Lower lobe of right lung (tissue), 2 donors: Measurements from ENCODE around the gene RAB3GAP2. TPM values are rescaled to one million over a fixed set of nuclear protein-coding genes. Genes with fewer than 3 reads are reported as not detected.
"Not testable (repeated sequence)": the region's sequence is repeated elsewhere in the genome, so short reads cannot be mapped to it uniquely, and the experiment has no call there.

ENCODE experiments used
- ATAC-seq, 2 donors: fragments of 200-7000 bp; cut with Tn5 transposase; one replicate each; pipeline ENCODE4 v1.9.1; 2020 to 2022; ENCODE audit warnings: mild to moderate bottlenecking in 2 of 2, moderate library complexity in 2 of 2
- DNase-seq: peaks from one replicate; pipeline ENCODE4 v3.0.0-alpha.2; 2020
- H3K27ac ChIP-seq: fragments of 200-600 bp; one replicate; pipeline ENCODE4 v1.8.0; 2022
- H3K27me3 ChIP-seq: fragments of 200-600 bp; one replicate; pipeline ENCODE4 v1.8.0; 2022; ENCODE audit warnings: low read depth
- H3K36me3 ChIP-seq: fragments of 200-600 bp; one replicate; pipeline ENCODE4 v1.8.0; 2022; ENCODE audit warnings: mild to moderate bottlenecking
- H3K4me1 ChIP-seq: fragments of 200-600 bp; one replicate; pipeline ENCODE4 v1.8.0; 2022
- H3K4me3 ChIP-seq: fragments of 200-600 bp; one replicate; pipeline ENCODE4 v1.8.0; 2022; ENCODE audit warnings: mild to moderate bottlenecking
- H3K9me3 ChIP-seq: fragments of 200-600 bp; one replicate; pipeline ENCODE4 v1.8.0; 2022
- intact Hi-C: fragments of 100-400 bp; cut with DNase I; formaldehyde crosslinking; loops from one replicate; pipeline ENCODE4 v1.11.0; 2022
- total RNA-seq: library from RNA; stranded (reverse); fragmentation: NEBNext Ultra II Directional; extraction: Animal tissue kit (Norgen Biotek cat#: 25700); gene quantifications from one replicate; pipeline ENCODE4 v1.2.1, GENCODE V29; 2021
- TF ChIP-seq, protein P1 (sequence below): fragments of 200-600 bp; IDR thresholded peaks from one replicate; pipeline ENCODE4 v1.8.0; 2022; ENCODE audit warnings: antibody characterized with exemption, mild to moderate bottlenecking
- donor health status: DM: no; HTN: yes; CAD: no; lungs with severe emphysema.

RAB3GAP2 gene
- total RNA-seq, 1 donor from 2014 or later: 36.1 TPM

DNA sequence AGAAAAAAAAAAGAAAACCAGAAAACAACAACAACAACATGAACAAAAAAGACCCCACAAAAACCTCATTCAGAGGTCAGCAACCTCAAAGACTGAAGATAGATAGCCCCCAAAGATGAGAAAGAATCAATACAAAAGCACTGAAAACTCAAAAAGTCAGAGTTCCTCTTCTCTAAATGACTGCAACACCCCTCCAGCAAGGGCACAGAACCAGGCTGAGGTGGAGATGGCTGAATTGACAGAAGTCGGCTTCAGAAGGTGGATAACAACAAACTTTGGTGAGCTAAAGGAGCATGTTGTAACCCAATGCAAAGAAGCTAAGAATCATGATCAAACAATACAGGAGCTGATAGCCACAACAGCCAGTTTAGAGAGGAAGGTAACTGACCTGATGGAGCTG is 17.0 kb downstream of the RAB3GAP2 start:
- no peaks in the 10 kb centered on the region for H3K4me1 ChIP-seq
- H3K27me3 ChIP-seq: no peaks in the 10 kb centered on the region
- H3K9me3 ChIP-seq: no peaks in the 10 kb centered on the region
- DNase-seq: no peak
- TF ChIP-seq, protein P1, sequence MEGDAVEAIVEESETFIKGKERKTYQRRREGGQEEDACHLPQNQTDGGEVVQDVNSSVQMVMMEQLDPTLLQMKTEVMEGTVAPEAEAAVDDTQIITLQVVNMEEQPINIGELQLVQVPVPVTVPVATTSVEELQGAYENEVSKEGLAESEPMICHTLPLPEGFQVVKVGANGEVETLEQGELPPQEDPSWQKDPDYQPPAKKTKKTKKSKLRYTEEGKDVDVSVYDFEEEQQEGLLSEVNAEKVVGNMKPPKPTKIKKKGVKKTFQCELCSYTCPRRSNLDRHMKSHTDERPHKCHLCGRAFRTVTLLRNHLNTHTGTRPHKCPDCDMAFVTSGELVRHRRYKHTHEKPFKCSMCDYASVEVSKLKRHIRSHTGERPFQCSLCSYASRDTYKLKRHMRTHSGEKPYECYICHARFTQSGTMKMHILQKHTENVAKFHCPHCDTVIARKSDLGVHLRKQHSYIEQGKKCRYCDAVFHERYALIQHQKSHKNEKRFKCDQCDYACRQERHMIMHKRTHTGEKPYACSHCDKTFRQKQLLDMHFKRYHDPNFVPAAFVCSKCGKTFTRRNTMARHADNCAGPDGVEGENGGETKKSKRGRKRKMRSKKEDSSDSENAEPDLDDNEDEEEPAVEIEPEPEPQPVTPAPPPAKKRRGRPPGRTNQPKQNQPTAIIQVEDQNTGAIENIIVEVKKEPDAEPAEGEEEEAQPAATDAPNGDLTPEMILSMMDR: no peak
- intact Hi-C loops: no loop called here
- no peak for ATAC-seq
- H3K27ac ChIP-seq: no peak overlapping the region
- H3K4me3 ChIP-seq: no peak overlapping the region
- peaks cover 14% of the 10 kb centered on the region for H3K36me3 ChIP-seq

DNA sequence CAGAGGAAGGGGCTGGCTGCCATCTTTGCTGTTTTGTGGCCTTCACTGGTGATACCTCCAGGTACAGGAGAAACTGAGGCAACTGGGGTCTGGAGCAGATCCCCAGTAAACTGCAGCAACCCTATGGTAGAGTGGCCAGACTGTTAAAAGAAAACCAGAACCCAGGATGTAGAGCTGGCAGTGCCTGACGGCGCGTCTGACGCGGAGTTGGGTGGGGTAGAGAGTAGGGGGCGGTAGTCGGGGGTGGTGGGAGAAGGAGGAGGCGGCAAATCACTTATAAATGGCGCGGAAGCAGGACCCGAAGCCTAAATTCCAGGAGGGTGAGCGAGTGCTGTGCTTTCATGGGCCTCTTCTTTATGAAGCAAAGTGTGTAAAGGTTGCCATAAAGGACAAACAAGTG is 19.0 kb downstream of the RAB3GAP2 start:
- DNase-seq, H3K4me1 ChIP-seq, H3K27ac ChIP-seq, H3K4me3 ChIP-seq, intact Hi-C loops, H3K27me3 ChIP-seq: not testable (repeated sequence)
- Histone ChIP-seq H3K9me3 (peaks cover 15% of the 10 kb centered on the region), H3K36me3 (peaks cover 14% of the 10 kb centered on the region)
- peak; percentile 70 to 88 for ATAC-seq

DNA sequence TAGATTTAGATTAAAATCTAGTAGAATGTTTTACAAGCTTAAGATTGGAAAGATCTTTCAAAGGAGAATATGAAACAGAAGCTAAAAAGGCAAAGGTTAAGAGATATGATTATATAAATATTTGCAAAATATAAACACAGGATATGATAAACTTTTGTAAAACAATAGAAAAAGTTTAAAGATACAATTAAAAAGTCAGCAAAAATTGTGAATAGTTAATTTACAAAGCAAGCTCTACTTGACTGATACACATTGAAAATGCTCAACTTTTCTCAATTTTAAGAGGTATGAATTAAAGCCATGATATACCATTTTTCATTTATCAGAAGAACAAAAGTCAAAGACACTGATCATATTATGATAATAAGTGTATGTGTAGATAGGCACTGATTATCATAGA is 21.0 kb downstream of the RAB3GAP2 start:
- DNase-seq (no peak), ATAC-seq (no peak)
- H3K27ac ChIP-seq: no peak overlapping the region
- H3K27me3 ChIP-seq: no peaks in the 10 kb centered on the region
- H3K36me3 ChIP-seq: peaks cover 14% of the 10 kb centered on the region
- no peaks in the 10 kb centered on the region for H3K4me1 ChIP-seq
- TF ChIP-seq, protein P1: no peak
- intact Hi-C loops: no loop called here
- H3K9me3 ChIP-seq: peaks cover 15% of the 10 kb centered on the region
- H3K4me3 ChIP-seq: no peak overlapping the region

DNA sequence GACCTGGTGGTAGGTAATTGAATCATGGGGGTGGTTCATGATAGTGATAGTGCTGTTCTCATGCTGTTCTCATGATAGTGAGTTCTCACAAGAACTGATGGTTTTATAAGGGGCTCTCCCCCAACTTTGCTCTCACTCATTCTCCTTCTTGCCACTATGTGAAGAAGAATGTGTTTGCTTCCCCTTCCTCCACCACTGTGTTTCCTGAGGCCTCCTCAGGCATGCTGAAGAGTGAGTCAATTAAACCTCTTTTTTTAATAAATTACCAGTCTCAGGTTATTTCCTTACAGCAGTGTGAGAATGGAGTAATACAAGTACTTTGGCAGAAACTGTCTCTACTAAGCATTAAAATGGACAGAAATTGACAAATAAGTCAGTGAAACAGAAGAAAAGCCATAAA is 21.6 kb downstream of the RAB3GAP2 start:
- Histone ChIP-seq H3K4me3 (no peak overlapping the region), H3K27ac (no peak overlapping the region), H3K27me3 (no peaks in the 10 kb centered on the region), H3K4me1 (no peaks in the 10 kb centered on the region), H3K36me3 (peaks cover 14% of the 10 kb centered on the region), H3K9me3 (peaks cover 15% of the 10 kb centered on the region)
- intact Hi-C loops: no loop called here
- ATAC-seq (no peak), DNase-seq (no peak)
- TF ChIP-seq, protein P1: no peak

DNA sequence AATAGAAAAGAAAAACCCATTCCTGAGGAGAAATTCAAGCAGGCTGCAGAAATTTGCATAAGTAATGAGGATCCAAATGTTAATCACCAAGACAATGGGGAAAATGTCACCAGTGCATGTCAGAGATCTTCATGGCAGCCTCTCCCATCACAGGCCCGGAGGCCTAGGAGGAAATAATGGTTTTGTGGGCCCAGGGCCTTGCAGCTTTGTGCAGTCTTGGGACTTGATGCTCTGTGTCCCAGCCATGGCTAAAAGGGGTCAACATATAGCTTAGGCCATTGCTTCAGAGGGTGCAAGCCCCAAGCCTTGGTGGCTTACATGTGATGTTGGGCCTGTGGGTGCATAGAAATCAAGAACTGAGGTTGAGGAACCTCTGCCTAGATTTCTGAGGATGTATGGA is 22.7 kb downstream of the RAB3GAP2 start:
- no peak for DNase-seq
- intact Hi-C loops: no loop called here
- Histone ChIP-seq H3K4me1 (no peaks in the 10 kb centered on the region), H3K27ac (no peak overlapping the region), H3K27me3 (no peaks in the 10 kb centered on the region), H3K9me3 (peaks cover 15% of the 10 kb centered on the region), H3K36me3 (peaks cover 14% of the 10 kb centered on the region), H3K4me3 (no peak overlapping the region)
- TF ChIP-seq, protein P1: no peak
- no peak for ATAC-seq

DNA sequence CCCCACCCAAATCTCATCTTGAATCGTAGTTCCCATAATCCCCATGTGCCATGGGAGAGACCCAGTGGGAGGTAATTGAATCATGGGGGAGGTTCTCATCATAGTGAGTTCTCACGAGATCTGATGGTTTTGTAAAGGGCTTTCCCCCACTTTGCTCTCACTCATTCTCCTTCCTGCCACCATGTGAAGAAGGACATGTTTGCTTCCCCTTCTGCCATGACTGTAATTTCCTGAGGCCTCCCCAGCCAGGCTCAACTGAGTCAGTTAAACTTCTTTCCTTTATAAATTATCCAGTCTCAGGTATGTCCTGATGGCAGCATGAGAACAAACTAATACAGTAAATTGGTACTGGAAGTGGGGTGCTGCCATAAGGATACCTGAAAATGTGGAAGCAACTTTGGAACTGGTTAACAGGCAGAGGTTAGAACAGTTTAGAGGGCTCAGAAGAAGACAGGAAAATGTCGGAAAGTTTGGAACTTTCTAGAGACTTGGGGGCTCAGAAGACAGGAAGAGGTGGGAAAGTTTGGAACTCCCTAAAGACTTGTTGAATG is 23.5 kb downstream of the RAB3GAP2 start:
- H3K4me3 ChIP-seq, H3K27ac ChIP-seq, H3K27me3 ChIP-seq, H3K4me1 ChIP-seq, intact Hi-C loops, DNase-seq, ATAC-seq: not testable (repeated sequence)
- Histone ChIP-seq H3K36me3 (peaks cover 14% of the 10 kb centered on the region), H3K9me3 (peaks cover 15% of the 10 kb centered on the region)

DNA sequence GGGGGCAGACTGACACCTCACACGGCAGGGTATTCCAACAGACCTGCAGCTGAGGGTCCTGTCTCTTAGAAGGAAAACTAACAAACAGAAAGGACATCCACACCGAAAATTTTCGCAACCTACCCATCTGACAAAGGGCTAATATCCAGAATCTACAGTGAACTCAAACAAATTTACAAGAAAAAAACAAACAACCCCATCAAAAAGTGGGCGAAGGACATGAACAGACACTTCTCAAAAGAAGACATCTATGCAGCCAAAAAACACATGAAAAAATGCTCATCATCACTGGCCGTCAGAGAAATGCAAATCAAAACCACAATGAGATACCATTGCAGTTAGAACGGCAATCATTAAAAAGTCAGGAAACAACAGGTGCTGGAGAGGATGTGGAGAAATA is 26.4 kb downstream of the RAB3GAP2 start:
- H3K27me3 ChIP-seq, ATAC-seq, H3K27ac ChIP-seq, H3K36me3 ChIP-seq, DNase-seq, H3K4me3 ChIP-seq, intact Hi-C loops, H3K4me1 ChIP-seq: not testable (repeated sequence)
- H3K9me3 ChIP-seq: peaks cover 15% of the 10 kb centered on the region
